Stimulated activated CD8-positive, alpha-beta memory T cell treated with anti-CD3 and anti-CD28 coated beads, Interleukin-12 subunit alpha, Interleukin-12 subunit beta, amount 100 ng/mL, for 24 hours (primary cell): ENCODE measurements around the gene NOG.

Source experiments
- DNase-seq: peaks from one replicate; pipeline ENCODE4 v3.0.0-alpha.2; 2020; ENCODE audit errors: extremely low read depth

Gene NOG

DNA sequence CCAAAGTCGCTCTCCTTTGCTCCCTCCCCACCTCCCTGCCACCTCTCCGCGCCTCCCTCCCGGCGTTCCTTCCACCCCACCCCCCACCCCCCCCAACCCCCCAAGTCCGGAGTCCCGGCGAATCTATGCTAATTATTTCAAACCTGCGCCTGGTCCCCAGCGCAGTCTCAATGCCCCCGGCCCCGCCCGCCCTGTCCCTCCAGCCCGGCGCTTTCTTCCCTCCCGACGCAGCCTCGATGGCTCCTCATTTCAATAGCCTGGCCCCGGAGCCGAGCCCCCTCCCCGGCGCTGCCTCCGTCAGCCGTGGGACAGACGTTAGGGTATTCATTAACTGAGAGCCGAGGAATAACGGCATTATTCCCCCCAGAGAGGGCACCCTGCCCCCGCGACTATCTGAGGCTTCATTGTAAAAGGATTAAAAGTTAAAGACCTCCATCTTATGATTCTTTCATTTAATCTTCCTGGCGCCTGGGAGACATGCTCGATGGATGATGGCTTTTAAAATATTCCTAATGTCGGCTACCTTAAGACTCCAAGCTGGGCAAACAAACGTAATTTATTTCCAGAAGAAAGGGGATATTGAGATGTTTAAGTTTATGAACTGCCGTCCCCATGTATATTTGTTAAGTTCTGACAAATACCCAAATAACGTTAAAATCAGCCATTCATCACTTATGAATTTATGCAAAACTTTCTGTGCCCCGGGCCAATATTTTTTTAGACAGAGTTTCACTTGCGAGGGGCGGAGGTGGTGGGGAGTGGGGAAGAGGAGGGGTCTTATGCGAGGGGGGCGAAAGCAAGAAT lies 3.4 kb downstream of the NOG start:
- no peak for DNase-seq

DNA sequence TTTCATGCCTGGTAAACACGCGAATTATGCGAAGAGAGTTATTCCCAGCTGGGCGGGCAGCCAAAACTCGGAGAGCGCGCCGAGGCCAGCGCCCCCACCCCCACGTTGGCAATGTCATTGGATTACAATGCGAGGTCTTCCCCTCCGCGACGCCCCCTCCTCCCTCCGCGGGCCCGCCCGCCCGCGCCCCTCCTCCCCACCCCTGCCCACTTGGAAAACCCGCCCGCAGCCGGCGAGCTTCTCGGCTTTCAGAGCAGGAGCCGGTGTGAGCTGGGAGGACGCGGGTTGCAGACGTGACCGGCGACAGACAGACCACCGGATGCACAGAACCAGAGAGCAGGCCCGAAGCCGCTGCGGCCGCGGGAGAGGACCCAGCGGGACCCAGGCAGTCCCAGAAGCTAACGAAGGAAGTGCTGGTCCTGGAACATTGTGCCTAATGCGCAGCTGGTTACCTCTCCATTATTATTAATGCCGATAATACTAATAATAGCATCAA lies 4.0 kb downstream of the NOG start:
- DNase-seq: no peak

DNA sequence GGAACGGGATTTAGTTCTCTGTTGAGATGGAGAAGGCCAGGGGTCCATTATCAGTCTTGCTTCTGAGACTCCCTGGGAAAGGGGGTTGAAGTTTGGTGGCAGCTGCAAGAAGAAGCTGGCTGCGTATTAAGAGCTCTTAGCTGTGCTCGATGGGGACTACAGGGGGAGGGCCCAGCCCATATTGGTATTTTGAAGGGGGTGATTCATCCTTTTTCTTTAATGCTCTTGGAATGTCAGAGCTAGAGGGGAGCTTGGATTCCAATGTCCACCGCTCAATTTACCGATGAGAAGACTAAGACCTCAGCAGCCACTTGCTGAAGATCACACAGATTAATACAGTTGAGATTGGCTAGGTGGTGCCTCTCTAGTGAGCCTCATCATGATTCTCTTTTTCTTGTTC lies 5.0 kb downstream of the NOG start:
- no peak for DNase-seq

DNA sequence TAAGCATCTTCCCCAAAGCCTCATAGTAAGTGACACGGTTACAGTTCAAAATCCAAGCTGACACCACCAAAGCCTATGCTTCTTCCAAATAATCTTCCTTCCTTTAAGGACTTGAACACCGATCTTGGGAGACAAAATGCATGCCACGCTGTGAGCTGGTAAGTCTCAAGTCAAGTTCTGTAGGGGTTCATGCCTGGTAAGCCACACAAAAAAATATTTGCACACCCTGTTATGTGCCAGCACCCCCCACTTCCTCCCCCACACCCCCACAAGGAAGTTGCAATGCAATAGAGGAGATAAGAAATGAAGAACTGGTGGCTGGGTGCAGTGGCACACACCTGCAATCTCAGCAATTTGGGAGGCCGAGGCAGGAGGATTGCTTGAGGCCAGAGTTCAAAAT lies 5.6 kb downstream of the NOG start:
- DNase-seq: no peak

DNA sequence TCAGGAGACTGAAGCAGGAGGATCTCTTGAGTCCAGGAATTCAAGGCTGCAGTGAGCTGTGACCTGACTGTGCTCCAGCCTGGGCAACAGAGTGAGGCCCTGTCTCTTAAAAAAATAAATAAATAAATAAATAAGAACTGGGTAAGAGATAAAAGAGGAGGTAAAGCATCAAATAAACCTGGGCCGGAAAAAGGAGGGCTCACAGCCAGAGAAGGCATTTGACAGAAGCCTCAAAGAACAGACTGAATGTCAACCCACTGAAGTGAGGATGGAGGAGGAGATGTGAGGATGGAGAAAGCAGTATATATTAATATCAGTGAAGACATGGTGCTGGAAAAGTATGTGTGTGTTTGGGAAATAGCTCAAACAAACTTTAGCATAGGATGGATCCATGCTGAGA lies 6.1 kb downstream of the NOG start:
- DNase-seq: no peak

DNA sequence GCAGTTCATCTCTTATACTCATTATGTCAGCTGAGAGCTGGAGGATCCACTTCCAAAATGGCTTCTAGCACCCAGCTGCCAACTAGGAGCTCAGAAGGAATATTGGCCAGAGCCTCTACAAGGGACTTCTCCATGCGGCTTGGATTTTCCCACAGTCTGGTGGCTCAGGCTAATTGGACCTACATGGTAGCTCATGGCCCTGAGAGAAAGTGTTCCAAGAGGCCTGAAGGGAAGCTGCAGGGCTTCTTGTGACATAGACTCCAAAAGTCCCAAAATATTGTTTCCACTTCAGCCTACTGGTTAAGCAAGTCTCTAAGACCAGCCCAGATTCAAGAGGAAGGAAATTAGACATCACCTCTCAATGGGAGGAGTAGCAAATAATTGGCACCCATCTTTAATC lies 6.8 kb downstream of the NOG start:
- no peak for DNase-seq

DNA sequence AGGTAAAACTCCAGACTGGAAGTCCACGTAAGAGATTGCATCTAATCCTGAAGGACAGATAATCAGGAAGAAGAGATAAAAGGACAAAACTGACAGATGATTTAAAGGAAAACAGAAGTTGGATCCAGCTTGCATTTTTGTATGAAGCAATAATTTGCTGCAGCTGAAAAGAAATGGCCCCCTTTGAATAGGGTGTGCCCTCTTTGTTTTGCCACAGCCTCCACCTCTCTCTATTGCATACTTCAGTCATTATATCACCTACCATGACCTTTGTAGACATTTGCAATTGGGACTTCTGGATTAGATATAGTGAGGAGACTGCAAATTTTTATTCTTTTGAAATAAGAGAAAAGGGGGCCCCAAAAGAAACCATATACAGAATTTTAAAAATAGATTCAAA lies 8.1 kb downstream of the NOG start:
- DNase-seq: no peak

DNA sequence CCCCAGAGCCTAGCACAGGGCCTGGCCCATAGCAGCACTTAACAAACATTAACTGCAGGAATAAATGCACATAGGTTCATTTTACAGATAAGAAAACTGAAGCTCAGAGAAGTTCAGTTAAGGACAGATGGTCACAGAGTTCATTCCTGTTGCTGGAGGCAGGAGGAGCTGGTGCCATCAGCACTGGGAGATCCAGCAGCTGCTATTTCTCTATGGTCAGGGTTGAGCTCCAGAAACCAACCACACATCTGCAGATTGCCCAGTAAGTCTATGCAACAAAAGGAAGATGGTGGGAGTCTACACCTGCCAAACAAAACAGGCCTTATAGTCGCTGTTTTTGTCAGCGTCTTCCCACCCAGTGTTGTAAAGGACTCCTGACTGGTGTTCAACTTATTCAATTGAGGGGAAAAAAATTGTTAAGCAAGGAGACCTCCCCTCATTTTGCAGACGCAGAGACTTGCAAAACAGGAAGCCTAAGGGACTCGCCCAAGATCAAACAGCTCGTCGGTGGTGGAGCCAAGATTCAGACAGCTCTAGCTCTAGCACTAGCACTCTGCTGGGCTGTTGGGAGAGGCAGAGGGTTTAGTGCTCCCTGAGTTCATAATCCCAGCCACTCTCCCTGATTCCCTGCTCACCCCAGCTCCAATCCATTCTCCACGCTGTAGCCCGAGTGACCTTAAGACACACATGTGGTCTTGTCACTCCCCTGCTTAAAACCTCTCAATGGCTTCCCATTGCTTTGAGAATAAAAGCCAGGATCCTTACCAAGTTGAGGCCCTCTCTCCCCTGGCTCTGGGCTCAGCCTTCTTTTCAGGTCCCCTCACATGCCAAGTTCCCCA lies 9.0 kb downstream of the NOG start:
- no peak for DNase-seq

DNA sequence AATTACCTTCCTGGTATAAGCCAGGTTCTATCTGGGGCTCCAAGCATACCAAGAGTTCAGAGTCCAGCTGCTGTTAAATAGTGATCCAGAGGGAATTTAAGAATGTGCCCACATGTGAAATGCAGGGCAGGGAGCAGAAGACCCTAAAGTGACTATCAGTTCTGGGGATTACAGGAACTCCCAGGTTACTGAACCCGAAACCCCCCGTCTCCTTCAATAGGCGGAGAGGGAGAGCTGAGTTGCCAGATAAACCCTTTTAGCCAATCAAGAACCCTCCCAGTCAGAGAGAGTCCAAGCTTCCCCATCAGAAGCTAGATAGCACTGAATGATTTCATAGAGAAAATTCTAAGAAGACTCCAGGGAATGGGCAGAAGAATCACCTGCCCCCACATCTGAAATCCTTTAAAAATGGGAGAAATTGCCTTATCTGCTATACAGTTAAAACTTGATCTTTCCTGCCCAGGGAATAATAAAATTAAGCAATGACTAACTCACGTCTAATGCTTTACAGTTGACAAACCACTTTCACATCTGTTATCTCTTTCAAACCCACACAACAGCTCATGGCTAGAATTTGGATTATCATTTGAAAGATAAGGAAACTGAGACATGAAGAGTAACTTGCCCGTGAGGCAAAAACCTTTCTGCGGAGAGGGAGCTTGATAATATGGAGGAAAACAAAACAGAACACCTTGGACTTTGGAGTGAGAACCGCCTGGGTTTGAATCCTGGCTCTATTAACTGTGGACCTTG lies 10.2 kb downstream of the NOG start:
- DNase-seq: no peak

DNA sequence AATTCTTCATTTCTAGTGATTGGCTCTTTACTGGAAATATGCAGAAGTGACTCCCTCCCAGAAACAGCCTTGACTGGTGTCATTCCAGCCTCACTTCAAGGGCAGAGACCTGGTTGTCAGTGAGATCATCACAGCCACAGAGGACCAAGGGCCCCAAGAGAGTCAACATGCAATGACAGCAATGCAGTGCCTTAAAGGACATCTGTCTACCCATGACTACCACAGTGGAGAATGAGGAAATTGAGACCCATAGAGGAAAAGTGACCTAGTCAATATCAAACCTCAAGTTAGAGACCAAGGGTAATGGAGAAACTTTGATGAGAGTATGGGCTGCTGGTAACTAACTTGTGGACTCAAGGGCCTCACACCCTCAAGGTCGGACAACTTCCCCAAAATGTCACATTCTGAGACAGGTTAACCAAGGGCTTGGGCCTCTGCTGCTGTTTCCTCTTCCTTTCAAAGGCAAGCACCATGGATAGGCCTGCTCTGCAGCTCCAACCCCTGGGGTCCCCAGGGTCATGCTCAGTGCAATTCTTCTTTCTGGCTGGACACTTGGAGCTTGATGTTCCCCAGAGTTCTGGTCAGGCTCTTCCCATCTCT lies 11.3 kb downstream of the NOG start:
- DNase-seq: no peak

DNA sequence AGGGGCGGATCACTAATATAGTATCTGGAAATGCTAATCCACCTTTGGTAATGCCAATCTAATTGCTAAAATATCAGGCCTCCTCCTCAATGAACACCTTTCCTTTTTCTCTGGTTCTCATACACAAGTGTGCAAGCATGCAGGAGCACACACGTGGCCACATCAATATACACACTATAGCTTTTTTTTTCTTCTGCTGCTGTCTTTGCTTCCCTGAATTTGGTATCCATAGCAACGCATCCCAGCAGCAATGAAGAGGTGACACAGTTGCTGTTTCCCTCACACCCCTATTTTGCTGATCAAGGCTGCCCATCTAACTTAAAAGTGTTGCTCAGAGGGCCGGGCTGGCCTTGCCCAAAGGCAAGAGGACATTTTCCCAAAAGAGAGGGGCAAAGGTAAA lies 15.4 kb downstream of the NOG start:
- DNase-seq: no peak

DNA sequence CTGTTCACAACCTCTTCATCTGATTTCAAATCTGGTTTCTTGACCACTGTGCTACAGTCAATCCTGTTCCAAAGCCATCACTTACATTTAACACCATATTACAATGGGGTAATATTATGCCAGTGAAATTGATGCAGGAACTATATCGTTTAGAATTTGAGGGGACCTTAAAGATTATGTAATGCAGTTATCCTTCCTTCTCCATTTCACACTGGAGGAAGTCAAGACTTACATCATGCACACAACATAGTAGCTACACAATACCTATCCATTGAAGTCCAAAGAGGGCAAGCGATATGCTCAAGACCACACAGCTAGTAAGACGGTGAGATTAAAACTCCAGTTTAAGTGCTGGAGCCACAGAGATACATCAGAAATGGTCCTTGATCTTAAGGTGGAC lies 16.8 kb downstream of the NOG start:
- DNase-seq: no peak

DNA sequence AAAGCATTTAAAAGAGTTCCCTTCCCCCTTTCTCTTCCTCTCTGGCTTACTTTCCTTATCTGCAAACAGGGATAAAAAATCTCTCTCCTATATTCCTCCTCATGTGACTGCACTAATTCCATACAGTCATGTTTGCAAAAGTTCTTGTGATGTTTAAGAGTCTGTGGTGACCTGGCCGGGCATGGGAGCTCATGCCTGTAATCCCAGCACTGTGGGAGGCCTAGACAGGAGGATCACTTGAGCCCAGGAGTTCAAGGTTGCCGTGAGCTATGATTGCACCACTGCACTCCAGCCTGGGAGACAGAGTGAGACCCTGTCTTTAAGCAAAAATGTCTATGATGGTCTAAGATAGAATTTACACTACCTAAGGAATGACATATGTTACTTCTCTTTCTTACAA lies 19.6 kb downstream of the NOG start:
- DNase-seq: no peak

DNA sequence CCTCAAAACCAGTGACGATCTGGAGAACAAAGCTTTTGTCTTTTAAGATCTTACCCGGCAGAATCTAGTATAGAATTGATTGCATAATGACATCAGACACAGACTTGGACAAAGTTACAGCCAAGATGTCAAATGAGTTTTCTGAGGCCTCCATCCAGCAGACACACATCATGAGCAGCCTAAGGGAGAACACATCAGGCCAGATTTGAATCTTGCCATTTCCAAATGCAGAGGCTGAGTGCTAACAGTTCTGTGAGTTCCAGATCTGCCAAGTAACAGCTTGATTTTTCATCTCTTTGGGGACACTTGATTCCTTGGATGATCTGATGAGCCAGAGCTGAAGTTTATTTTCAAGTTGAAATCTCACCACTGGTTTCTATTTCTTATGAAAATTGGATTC lies 21.0 kb downstream of the NOG start:
- no peak for DNase-seq

DNA sequence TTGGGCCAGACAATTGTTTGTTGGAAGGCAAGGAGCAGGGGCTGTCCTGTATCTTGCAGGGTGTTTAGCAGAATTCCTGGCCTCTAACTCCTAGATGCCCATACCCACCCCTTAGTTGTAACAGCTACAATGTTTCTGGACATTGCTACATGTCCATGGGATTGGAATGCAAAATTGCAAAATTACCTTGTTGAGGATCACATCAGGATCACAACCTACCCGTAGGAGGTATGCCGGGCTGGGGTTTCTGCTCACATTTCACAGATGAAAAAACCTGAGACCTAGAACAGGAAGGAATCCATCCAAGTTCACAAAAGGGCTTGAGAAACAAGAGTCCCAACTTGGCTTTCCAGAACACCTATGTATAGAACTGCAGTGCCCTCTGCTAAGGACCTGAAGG lies 22.7 kb downstream of the NOG start:
- DNase-seq: no peak

DNA sequence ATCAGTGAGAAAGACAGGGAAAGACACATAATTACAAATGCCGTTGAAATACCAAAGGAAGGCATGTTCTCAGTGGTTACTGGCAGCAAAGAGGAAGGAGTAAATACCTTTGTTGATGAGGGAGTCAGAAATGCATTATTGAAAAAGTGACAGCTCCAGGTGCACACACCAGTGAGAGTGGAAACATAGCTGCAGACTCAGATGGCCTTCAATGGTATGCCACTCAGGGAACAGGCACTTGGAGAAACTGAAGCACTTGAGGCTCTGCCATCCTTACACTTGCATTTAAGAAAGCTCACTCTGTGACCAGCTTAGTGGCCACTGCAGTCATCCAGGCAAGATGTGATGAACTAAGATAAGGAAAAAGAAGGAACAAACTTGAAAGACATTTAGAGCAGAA lies 29.9 kb downstream of the NOG start:
- no peak for DNase-seq

DNA sequence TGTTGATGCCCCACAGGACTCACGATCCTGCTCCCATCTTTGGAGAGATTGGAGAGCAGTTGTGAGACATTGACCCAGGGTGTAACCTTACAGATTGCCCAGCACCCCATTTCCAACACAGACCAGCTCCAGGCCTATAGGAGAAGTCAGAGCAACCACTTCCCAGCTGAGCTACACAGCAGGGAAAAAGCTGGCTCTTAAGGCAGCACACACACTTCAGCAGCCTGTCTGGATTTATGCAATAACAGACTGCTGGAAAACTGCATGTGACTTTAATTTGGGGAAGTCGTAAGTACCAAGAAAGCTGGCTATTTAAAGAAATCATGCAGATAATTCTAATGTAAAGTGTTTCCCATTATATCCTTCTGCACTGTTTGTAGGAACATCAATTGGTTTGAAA lies 30.8 kb downstream of the NOG start:
- no peak for DNase-seq

DNA sequence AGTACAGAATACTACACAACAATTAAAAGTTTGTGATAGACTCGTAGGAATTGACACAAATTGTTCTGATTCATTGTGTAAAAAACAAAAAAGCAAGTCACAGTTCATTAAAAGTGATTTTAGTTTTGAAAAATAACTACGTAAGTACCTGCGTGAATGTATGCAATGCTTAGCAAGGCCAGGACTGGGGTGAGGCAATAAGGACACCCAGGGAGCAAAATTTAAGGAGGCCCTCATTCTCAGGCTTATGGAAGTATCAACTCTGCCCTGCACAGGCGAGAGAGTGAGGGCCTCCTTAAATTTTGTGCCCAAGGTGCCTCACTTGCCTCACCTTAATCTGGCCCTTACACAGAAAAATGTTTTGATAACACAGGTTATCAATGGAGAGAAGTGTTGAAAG lies 31.4 kb downstream of the NOG start:
- no peak for DNase-seq

DNA sequence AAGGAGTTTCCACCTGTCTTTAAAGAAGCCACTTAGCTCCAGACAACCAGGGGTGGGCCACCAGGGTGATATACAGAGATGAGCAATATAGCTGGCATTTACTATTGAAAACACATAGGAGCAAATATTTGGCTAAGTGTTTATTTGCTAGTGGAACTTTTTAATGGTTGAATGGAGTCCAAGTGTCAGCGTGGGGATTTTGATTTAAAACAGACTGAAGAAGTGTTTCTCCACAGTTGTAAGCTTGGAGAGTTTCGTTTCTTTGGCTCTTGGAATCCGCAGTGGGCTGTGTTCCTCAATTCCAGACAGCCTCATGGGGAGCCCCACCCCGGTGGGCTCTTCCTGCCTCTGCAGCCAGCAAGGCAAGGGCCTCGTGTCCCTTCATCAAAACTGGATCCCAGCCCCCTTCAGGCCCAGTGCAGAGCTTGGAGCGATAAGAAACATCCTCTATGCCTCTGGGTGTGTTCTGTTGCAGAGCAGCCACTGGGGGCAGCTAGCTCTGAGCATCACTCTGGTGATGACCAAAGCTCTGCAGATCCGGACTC lies 36.1 kb downstream of the NOG start:
- DNase-seq: no peak

DNA sequence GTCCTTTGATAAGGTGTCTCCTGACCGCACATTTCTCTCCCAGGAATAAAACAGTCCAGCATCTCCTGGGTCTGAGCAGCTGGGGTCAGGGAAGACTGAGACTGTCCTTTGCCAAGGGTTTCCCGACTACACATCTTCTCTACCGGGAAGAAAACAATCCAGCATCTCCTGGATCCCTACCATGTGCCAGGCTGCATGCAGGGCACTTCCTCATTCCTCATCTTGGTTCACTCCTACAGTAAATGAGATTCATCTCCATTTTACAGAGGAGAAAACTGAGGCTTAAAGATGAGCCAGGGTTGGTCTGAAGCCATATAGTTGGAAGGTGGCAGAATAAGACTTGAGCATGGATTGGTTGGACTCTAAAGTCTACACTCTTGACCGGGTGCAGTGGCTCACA lies 36.7 kb downstream of the NOG start:
- DNase-seq: no peak

DNA sequence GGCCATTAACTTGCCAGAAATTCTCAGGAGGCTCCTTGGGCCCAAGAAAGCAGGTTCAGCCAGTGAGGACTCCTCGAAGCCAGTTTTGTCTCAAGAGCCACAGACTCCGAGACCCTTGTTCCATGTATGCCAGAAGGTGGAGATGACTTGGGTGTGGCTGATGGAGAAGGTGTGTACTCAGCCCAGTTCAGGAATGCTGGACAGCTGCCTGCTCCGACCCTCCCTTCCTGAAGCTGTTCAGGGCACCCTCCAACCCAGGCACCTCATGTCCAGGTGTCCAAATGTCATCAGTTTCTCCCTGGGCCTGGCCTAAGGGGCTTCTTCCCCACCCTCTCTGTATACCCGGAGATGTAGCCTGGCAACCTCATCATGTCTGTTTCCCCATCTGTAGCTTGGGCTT lies 40.2 kb downstream of the NOG start:
- no peak for DNase-seq

DNA sequence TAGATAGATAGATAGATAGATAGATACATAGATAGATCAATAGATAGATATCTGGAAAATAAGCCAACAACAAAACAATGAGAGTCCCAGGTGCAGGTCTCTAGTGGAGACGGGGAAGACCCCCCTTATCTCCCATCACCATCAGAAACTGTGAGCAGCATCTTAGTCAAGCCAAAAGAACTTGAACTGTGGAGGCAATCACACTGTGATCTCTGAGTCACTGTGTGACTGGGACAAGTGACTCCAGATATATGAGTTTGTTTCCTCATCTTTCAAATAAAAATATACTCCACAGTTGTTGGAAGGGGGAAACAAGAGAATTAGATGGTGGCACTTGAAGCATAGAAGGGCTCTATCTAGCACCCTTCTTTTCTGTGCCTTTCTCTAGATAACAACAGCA lies 42.1 kb downstream of the NOG start:
- no peak for DNase-seq
